GM12878 (cell line): ENCODE measurements around the gene DACH1. TPM values are rescaled to one million over a fixed set of nuclear protein-coding genes. Genes with fewer than 3 reads are reported as not detected.

Experiments
- ATAC-seq: fragments of 200-7000 bp; cut with Tn5 transposase; 3 replicates; pipeline ENCODE4 v1.9.1; 2020; ENCODE audit warnings: mild to moderate bottlenecking, moderate library complexity
- BruUV-seq: library from RNA; stranded (reverse); fragments of 400-500 nt; replicated peaks from 2 replicates; lab custom pipeline; 2021; lab: Mats Ljungman, UMichigan
- CTCF ChIA-PET: fragments of 300-600 bp; sonication (Branson Sonifier 250); formaldehyde crosslinking; extraction: SDS; loops from one replicate; lab custom pipeline; 2021; ENCODE audit warnings: inconsistent platforms; lab: Yijun Ruan, JAX
- POLR2A ChIA-PET: fragments of 350-600 bp; formaldehyde crosslinking; extraction: SDS; loops from one replicate; lab custom pipeline; 2021; ENCODE audit warnings: inconsistent platforms; lab: Charles Lee
- RAD21 ChIA-PET: fragments of 300-600 bp; sonication (Branson Sonifier 250); formaldehyde crosslinking; loops from one replicate; lab custom pipeline; 2023; ENCODE audit warnings: antibody characterized with exemption; ENCODE audit not compliant: unreplicated experiment; lab: Charles Lee
- SMC1A ChIA-PET: fragments of 300-600 bp; sonication (Branson Sonifier 250); formaldehyde crosslinking; loops from one replicate; lab custom pipeline; 2023; ENCODE audit not compliant: unreplicated experiment, uncharacterized antibody; lab: Charles Lee
- DNase-seq: peaks from one replicate; pipeline ENCODE4 v3.0.0-alpha.2; 2011; ENCODE audit warnings: low read depth, low spot score
- FAIRE-seq: peaks from 3 replicates; lab custom pipeline; 2011; peaks lifted over from hg19 to GRCh38; lab: Jason Lieb, UNC
- H2AFZ ChIP-seq: 2 replicates; pipeline ENCODE4 v1.6.0; 2011; ENCODE audit warnings: low read depth, low read length, control low read depth; ENCODE audit not compliant: control insufficient read depth
- H3K27ac ChIP-seq: 2 replicates; pipeline ENCODE4 v1.5.1; 2011; ENCODE audit warnings: control low read depth; ENCODE audit not compliant: control insufficient read depth, insufficient read depth
- H3K27me3 ChIP-seq, 2 experiments: replicated peaks in 1 of 2; 2 replicates each; pipeline versions ENCODE4 v1.6.0 to v1.6.1; 2011; ENCODE audit warnings: low read length in 1 of 2; ENCODE audit not compliant: control insufficient read depth in 2 of 2, insufficient read depth in 2 of 2
- H3K36me3 ChIP-seq, 2 experiments: 2 replicates each; pipeline ENCODE4 v1.5.1; 2011; ENCODE audit warnings: low read length in 1 of 2; ENCODE audit not compliant: control insufficient read depth in 2 of 2, insufficient read depth in 2 of 2
- H3K4me1 ChIP-seq: 2 replicates; pipeline ENCODE4 v1.6.1; 2011; ENCODE audit warnings: mild to moderate bottlenecking, low read length, moderate library complexity, mixed read lengths; ENCODE audit not compliant: control insufficient read depth, insufficient read depth
- H3K4me2 ChIP-seq: 2 replicates; pipeline ENCODE4 v1.6.0; 2011; ENCODE audit warnings: control low read depth; ENCODE audit not compliant: control insufficient read depth, insufficient read depth
- H3K4me3 ChIP-seq: fragments of 200-600 bp; sonication (generic); 2 replicates; pipeline ENCODE4 v1.5.1; 2016
- H3K79me2 ChIP-seq: 2 replicates; pipeline ENCODE4 v1.6.0; 2011; ENCODE audit warnings: low read length; ENCODE audit not compliant: control insufficient read depth, insufficient read depth
- H3K9ac ChIP-seq: 2 replicates; pipeline ENCODE4 v1.8.0; 2011; ENCODE audit warnings: low read length, control low read depth, mixed read lengths; ENCODE audit not compliant: control insufficient read depth, insufficient read depth
- H3K9me3 ChIP-seq: replicated peaks from 3 replicates; pipeline ENCODE4 v1.5.1; 2011; ENCODE audit warnings: mild to moderate bottlenecking, low read length; ENCODE audit not compliant: control insufficient read depth, insufficient read depth
- H4K20me1 ChIP-seq: 2 replicates; pipeline ENCODE4 v1.6.0; 2011; ENCODE audit not compliant: control insufficient read depth, insufficient read depth
- CREB1 ChIP-seq: IDR thresholded peaks from 2 replicates; pipeline ENCODE4 v1.6.1; 2012; ENCODE audit warnings: low read depth, mild to moderate bottlenecking, inconsistent platforms
- EGR1 ChIP-seq, 2 experiments: IDR thresholded peaks; 1 replicate in 1 of 2; 2 replicates in 1 of 2; pipeline ENCODE4 v1.6.1; 2011 to 2012; ENCODE audit warnings: low read depth in 2 of 2, low read length in 2 of 2, borderline replicate concordance in 1 of 2, mild to moderate bottlenecking in 1 of 2, moderate library complexity in 1 of 2
- FOS ChIP-seq: IDR thresholded peaks from 3 replicates; pipeline ENCODE4 v1.6.1; 2011; ENCODE audit warnings: borderline replicate concordance; ENCODE audit not compliant: insufficient read length; ENCODE audit errors: extremely low read depth
- IRF4 ChIP-seq: IDR thresholded peaks from 2 replicates; pipeline ENCODE4 v1.6.1; 2011; ENCODE audit warnings: low read depth, low read length
- LARP7 ChIP-seq: fragments of 450-650 bp; IDR thresholded peaks from 2 replicates; pipeline ENCODE4 v1.6.1; 2017; ENCODE audit warnings: mild to moderate bottlenecking
- MYC ChIP-seq: IDR thresholded peaks from 2 replicates; pipeline ENCODE4 v1.6.1; 2011; ENCODE audit warnings: mild to moderate bottlenecking, low read length, moderate library complexity, inconsistent platforms; ENCODE audit not compliant: insufficient read depth, insufficient replicate concordance, insufficient read length, severe bottlenecking
- SMARCA5 ChIP-seq: fragments of 450-650 bp; IDR thresholded peaks from 2 replicates; pipeline ENCODE4 v1.6.1; 2017; ENCODE audit warnings: mild to moderate bottlenecking
- SP1 ChIP-seq: IDR thresholded peaks from one replicate; pipeline ENCODE4 v1.6.1; 2011; ENCODE audit warnings: low read depth, low read length
- TARDBP ChIP-seq: IDR thresholded peaks from 2 replicates; pipeline ENCODE4 v1.6.1; 2016; ENCODE audit warnings: borderline replicate concordance
- ZNF274 ChIP-seq: IDR thresholded peaks from one replicate; pipeline ENCODE4 v1.8.0; 2011; ENCODE audit not compliant: insufficient read length, insufficient read depth
- WGBS: methylation state at CpG from one replicate; pipeline ENCODE4 v1.1.6; 2016; ENCODE audit warnings: low lambda C conversion rate; ENCODE audit not compliant: insufficient replicate concordance, insufficient coverage; ENCODE audit errors: missing lambda C conversion rate; 5-methylcytosine and 5-hydroxymethylcytosine counted together
- in situ Hi-C: fragments of 300-500 bp; cut with MboI; formaldehyde crosslinking; loops from 9 replicates; pipeline ENCODE4 v1.14.3; 2018; ENCODE audit warnings: mixed read lengths
- intact Hi-C: fragments of 100-400 bp; cut with micrococcal nuclease; formaldehyde crosslinking; loops from one replicate; pipeline ENCODE4 v1.14.2; 2022; ENCODE audit not compliant: unreplicated experiment
- polyA plus RNA-seq, 11 experiments: library from polyadenylated mRNA; depleted of rRNA in 4 of 11; unstranded in 6 of 11; stranded (reverse) in 5 of 11; fragments of >200 nt; fragmentation: Nextera tagmentation in 4 of 11; fragmentation: Illumina TruSeq in 1 of 11; extraction: Ambion mirVana in 4 of 11; extraction: Trizol in 1 of 11; gene quantifications; 1 replicate in 1 of 11; 2 replicates in 10 of 11; pipeline versions ENCODE4 v1.2.1 to v1.2.3, GENCODE V29; 2011 to 2016; ENCODE audit warnings: inconsistent platforms in 2 of 11, missing spikeins in 2 of 11, low read depth in 1 of 11
- total RNA-seq, 4 experiments: library from RNA; depleted of rRNA in 3 of 4; stranded (reverse); fragments of >200 nt in 3 of 4; fragmentation: Illumina TruSeq in 1 of 4; extraction: Trizol in 1 of 4; gene quantifications; 2 replicates each; pipeline versions ENCODE4 v1.2.1 to v1.2.3, GENCODE V29; 2013 to 2021
- TF ChIP-seq, protein P1 (sequence below): fragments of 450-650 bp; IDR thresholded peaks from 2 replicates; pipeline ENCODE4 v1.6.1; 2018; ENCODE audit warnings: mild to moderate bottlenecking, low read depth, moderate library complexity; ENCODE audit not compliant: partially characterized antibody
- TF ChIP-seq, protein P2 (sequence below): fragments of 450-650 bp; IDR thresholded peaks from 2 replicates; pipeline ENCODE4 v1.6.1; 2017; ENCODE audit warnings: mild to moderate bottlenecking, moderate library complexity
- TF ChIP-seq, protein P3 (sequence below): IDR thresholded peaks from 2 replicates; pipeline ENCODE4 v1.6.1; 2011; ENCODE audit warnings: low read depth, low read length, improper control_type of control experiment, borderline replicate concordance
- TF ChIP-seq, protein P4 (sequence below): fragments of 450-650 bp; conservative IDR thresholded peaks from 2 replicates; pipeline ENCODE4 v1.6.1; 2017; ENCODE audit warnings: mild to moderate bottlenecking, moderate library complexity

The DACH1 gene
- total and polyA plus RNA-seq, 10 of the 15 experiments (the other 5 are each of a cell fraction or from before 2014, with no cell fraction given) = 0.05 TPM; not detected in 9

DNA sequence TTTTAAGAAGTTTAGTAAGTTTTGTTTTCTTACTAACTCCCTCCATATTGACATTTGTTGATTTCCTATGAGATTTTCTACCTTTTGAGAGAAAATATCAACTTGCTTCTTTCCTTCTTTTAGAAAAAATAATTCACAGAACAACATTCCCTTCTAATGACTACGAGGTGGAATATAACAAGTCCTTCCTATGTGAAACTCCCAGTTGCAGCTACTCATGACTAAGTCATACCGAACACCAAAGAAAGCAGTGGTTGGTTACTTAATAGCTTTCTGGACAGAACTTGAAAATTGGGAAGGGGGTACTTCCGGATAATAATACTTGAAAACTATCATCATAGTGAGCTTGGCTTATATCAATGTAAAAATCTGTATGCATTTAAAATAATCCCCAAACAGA, 144.8 kb downstream of the DACH1 start:
- no peak overlapping the region for H3K9ac ChIP-seq
- DNase-seq (no peak), ATAC-seq (no peak), FAIRE-seq (no peak)
- TF ChIP-seq EGR1 (IDR thresholded peaks at IDR 0.05; ENCODE audit: borderline replicate concordance in 1 of 2, low read depth in 2 of 2, low read length in 2 of 2) = no peak
- TF ChIP-seq SMARCA5 = no peak
- no peak for TF ChIP-seq SP1
- TF ChIP-seq, protein P1, sequence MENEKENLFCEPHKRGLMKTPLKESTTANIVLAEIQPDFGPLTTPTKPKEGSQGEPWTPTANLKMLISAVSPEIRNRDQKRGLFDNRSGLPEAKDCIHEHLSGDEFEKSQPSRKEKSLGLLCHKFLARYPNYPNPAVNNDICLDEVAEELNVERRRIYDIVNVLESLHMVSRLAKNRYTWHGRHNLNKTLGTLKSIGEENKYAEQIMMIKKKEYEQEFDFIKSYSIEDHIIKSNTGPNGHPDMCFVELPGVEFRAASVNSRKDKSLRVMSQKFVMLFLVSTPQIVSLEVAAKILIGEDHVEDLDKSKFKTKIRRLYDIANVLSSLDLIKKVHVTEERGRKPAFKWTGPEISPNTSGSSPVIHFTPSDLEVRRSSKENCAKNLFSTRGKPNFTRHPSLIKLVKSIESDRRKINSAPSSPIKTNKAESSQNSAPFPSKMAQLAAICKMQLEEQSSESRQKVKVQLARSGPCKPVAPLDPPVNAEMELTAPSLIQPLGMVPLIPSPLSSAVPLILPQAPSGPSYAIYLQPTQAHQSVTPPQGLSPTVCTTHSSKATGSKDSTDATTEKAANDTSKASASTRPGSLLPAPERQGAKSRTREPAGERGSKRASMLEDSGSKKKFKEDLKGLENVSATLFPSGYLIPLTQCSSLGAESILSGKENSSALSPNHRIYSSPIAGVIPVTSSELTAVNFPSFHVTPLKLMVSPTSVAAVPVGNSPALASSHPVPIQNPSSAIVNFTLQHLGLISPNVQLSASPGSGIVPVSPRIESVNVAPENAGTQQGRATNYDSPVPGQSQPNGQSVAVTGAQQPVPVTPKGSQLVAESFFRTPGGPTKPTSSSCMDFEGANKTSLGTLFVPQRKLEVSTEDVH = no peak
- no peak for TF ChIP-seq LARP7
- TF ChIP-seq, protein P2, sequence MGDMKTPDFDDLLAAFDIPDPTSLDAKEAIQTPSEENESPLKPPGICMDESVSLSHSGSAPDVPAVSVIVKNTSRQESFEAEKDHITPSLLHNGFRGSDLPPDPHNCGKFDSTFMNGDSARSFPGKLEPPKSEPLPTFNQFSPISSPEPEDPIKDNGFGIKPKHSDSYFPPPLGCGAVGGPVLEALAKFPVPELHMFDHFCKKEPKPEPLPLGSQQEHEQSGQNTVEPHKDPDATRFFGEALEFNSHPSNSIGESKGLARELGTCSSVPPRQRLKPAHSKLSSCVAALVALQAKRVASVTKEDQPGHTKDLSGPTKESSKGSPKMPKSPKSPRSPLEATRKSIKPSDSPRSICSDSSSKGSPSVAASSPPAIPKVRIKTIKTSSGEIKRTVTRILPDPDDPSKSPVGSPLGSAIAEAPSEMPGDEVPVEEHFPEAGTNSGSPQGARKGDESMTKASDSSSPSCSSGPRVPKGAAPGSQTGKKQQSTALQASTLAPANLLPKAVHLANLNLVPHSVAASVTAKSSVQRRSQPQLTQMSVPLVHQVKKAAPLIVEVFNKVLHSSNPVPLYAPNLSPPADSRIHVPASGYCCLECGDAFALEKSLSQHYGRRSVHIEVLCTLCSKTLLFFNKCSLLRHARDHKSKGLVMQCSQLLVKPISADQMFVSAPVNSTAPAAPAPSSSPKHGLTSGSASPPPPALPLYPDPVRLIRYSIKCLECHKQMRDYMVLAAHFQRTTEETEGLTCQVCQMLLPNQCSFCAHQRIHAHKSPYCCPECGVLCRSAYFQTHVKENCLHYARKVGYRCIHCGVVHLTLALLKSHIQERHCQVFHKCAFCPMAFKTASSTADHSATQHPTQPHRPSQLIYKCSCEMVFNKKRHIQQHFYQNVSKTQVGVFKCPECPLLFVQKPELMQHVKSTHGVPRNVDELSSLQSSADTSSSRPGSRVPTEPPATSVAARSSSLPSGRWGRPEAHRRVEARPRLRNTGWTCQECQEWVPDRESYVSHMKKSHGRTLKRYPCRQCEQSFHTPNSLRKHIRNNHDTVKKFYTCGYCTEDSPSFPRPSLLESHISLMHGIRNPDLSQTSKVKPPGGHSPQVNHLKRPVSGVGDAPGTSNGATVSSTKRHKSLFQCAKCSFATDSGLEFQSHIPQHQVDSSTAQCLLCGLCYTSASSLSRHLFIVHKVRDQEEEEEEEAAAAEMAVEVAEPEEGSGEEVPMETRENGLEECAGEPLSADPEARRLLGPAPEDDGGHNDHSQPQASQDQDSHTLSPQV = no peak
- TF ChIP-seq IRF4 = no peak
- TF ChIP-seq, protein P3, sequence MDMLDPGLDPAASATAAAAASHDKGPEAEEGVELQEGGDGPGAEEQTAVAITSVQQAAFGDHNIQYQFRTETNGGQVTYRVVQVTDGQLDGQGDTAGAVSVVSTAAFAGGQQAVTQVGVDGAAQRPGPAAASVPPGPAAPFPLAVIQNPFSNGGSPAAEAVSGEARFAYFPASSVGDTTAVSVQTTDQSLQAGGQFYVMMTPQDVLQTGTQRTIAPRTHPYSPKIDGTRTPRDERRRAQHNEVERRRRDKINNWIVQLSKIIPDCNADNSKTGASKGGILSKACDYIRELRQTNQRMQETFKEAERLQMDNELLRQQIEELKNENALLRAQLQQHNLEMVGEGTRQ = no peak
- no peak for TF ChIP-seq TARDBP
- TF ChIP-seq ZNF274 = no peak
- TF ChIP-seq MYC = no peak
- TF ChIP-seq CREB1 = no peak
- TF ChIP-seq, protein P4, sequence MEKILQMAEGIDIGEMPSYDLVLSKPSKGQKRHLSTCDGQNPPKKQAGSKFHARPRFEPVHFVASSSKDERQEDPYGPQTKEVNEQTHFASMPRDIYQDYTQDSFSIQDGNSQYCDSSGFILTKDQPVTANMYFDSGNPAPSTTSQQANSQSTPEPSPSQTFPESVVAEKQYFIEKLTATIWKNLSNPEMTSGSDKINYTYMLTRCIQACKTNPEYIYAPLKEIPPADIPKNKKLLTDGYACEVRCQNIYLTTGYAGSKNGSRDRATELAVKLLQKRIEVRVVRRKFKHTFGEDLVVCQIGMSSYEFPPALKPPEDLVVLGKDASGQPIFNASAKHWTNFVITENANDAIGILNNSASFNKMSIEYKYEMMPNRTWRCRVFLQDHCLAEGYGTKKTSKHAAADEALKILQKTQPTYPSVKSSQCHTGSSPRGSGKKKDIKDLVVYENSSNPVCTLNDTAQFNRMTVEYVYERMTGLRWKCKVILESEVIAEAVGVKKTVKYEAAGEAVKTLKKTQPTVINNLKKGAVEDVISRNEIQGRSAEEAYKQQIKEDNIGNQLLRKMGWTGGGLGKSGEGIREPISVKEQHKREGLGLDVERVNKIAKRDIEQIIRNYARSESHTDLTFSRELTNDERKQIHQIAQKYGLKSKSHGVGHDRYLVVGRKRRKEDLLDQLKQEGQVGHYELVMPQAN = no peak
- no peak for TF ChIP-seq FOS
- H3K4me2 ChIP-seq = no peak overlapping the region
- 42% methylated on average over 3 of the region's 3 CpGs for WGBS
- CTCF ChIA-PET = interaction anchor here (0.6 to 0.9 kb wide), 2 partner anchors 10 to 313 kb away, joined by 3 read pairs; no protein-coding TSS in a partner anchor
- H3K79me2 ChIP-seq = no peaks in the 10 kb centered on the region
- POLR2A ChIA-PET = no interaction called here
- H3K9me3 ChIP-seq = no peaks in the 10 kb centered on the region
- in situ Hi-C loops = no loop called here
- no peaks in the 10 kb centered on the region for H3K27me3 ChIP-seq
- H3K27ac ChIP-seq = no peak overlapping the region
- intact Hi-C loops = no loop called here
- RAD21 ChIA-PET = no interaction called here
- no peaks in the 10 kb centered on the region for H3K36me3 ChIP-seq
- SMC1A ChIA-PET = interaction anchor here (0.7 kb wide), 1 partner anchor 1627 kb away, joined by 3 read pairs; no protein-coding TSS in a partner anchor
- no TSS peak for BruUV-seq
- no peak overlapping the region for H3K4me3 ChIP-seq
- H4K20me1 ChIP-seq = no peaks in the 10 kb centered on the region
- no peak overlapping the region for H2AFZ ChIP-seq
- H3K4me1 ChIP-seq = no peaks in the 10 kb centered on the region
